ENCODE data around the gene SERGEF. TPM values are rescaled to one million over a fixed set of nuclear protein-coding genes. Genes with fewer than 3 reads are reported as not detected.
"Not testable (repeated sequence)": the region's sequence is repeated elsewhere in the genome, so short reads cannot be mapped to it uniquely, and the experiment has no call there.

The SERGEF gene
- total RNA-seq, 2 donors from 2014 or later: 29.9 to 39.4 TPM

- Histone ChIP-seq H3K36me3 (no peaks in the 10 kb centered on the region), H3K27ac (no peak overlapping the region), H3K4me3 (no peak overlapping the region), H3K27me3 (replicated peaks; ENCODE audit: insufficient read depth) (no peaks in the 10 kb centered on the region), H3K4me1 (replicated peaks) (no peaks in the 10 kb centered on the region), H3K9me3 (no peaks in the 10 kb centered on the region)
- 83% methylated on average over 3 of the region's 3 CpGs for WGBS
- intact Hi-C loops (cut with DNase I): no loop called here
- TF ChIP-seq POLR2A (IDR thresholded peaks at IDR 0.05): no peak
- no peak for DNase-seq (ENCODE audit: low spot score)
These were observed 129.8 kb downstream of the SERGEF start for GRCh38 chr11:17883057-17883456.

GRCh38 chr11:17878743-17879142 is 134.1 kb downstream of the SERGEF start:
- Histone ChIP-seq H3K27ac (no peak overlapping the region), H3K4me1 (replicated peaks) (no peaks in the 10 kb centered on the region), H3K4me3 (no peak overlapping the region), H3K9me3 (no peaks in the 10 kb centered on the region), H3K36me3 (no peaks in the 10 kb centered on the region), H3K27me3 (replicated peaks; ENCODE audit: insufficient read depth) (no peaks in the 10 kb centered on the region)
- intact Hi-C loops (cut with DNase I): no loop called here
- 93% methylated on average over 2 of the region's 2 CpGs for WGBS
- TF ChIP-seq CTCF (IDR thresholded peaks at IDR 0.05): no peak
- TF ChIP-seq POLR2AphosphoS5 (IDR thresholded peaks at IDR 0.05): no peak
- no peak for TF ChIP-seq POLR2A (IDR thresholded peaks at IDR 0.05)
- DNase-seq (ENCODE audit: low spot score): no peak

- Histone ChIP-seq H3K9me3 (no peaks in the 10 kb centered on the region), H3K36me3 (no peaks in the 10 kb centered on the region), H3K27me3 (replicated peaks; ENCODE audit: insufficient read depth) (no peaks in the 10 kb centered on the region), H3K4me1 (replicated peaks) (no peaks in the 10 kb centered on the region), H3K4me3 (no peak overlapping the region), H3K27ac (no peak overlapping the region)
- WGBS: 97% methylated on average over 3 of the region's 3 CpGs
- intact Hi-C loops (cut with DNase I): no loop called here
- TF ChIP-seq CTCF (IDR thresholded peaks at IDR 0.05) (no peak), POLR2A (IDR thresholded peaks at IDR 0.05) (no peak), POLR2AphosphoS5 (IDR thresholded peaks at IDR 0.05) (no peak)
- DNase-seq (ENCODE audit: low spot score): no peak
These were observed 135.0 kb downstream of the SERGEF start for GRCh38 chr11:17877886-17878285.

- H3K4me1 ChIP-seq (replicated peaks): no peaks in the 10 kb centered on the region
- H3K27ac ChIP-seq: no peak overlapping the region
- 36% methylated on average over 3 of the region's 3 CpGs for WGBS
- H3K4me3 ChIP-seq: no peak overlapping the region
- intact Hi-C loops (cut with DNase I): no loop called here
- TF ChIP-seq POLR2A (IDR thresholded peaks at IDR 0.05): no peak
- H3K27me3 ChIP-seq (replicated peaks; ENCODE audit: insufficient read depth): no peaks in the 10 kb centered on the region
- no peak for DNase-seq (ENCODE audit: low spot score)
- no peaks in the 10 kb centered on the region for H3K36me3 ChIP-seq
- H3K9me3 ChIP-seq: no peaks in the 10 kb centered on the region
These were observed 136.0 kb downstream of the SERGEF start for GRCh38 chr11:17876827-17877226.

- DNase-seq (ENCODE audit: low spot score): no peak
- TF ChIP-seq CTCF (IDR thresholded peaks at IDR 0.05) (no peak), POLR2AphosphoS5 (IDR thresholded peaks at IDR 0.05) (no peak), POLR2A (IDR thresholded peaks at IDR 0.05) (no peak)
- Histone ChIP-seq H3K9me3 (no peaks in the 10 kb centered on the region), H3K27me3 (replicated peaks; ENCODE audit: insufficient read depth) (no peaks in the 10 kb centered on the region), H3K4me1 (replicated peaks) (no peaks in the 10 kb centered on the region), H3K27ac (no peak overlapping the region), H3K36me3 (no peaks in the 10 kb centered on the region), H3K4me3 (no peak overlapping the region)
- intact Hi-C loops (cut with DNase I): no loop called here
These were observed 137.0 kb downstream of the SERGEF start for GRCh38 chr11:17875891-17876290.

GRCh38 chr11:17873586-17873985 is 139.3 kb downstream of the SERGEF start:
- Histone ChIP-seq H3K27me3 (replicated peaks; ENCODE audit: insufficient read depth) (no peaks in the 10 kb centered on the region), H3K4me3 (no peak overlapping the region), H3K9me3 (no peaks in the 10 kb centered on the region), H3K36me3 (no peaks in the 10 kb centered on the region), H3K4me1 (replicated peaks) (no peaks in the 10 kb centered on the region), H3K27ac (no peak overlapping the region)
- intact Hi-C loops (cut with DNase I): no loop called here
- no peak for TF ChIP-seq CTCF (IDR thresholded peaks at IDR 0.05)
- no peak for TF ChIP-seq POLR2AphosphoS5 (IDR thresholded peaks at IDR 0.05)
- no peak for TF ChIP-seq POLR2A (IDR thresholded peaks at IDR 0.05)
- DNase-seq (ENCODE audit: low spot score): no peak
- WGBS: 33% methylated on average over 2 of the region's 2 CpGs

GRCh38 chr11:17868398-17868797 is 144.4 kb downstream of the SERGEF start:
- H3K27me3 ChIP-seq (replicated peaks; ENCODE audit: insufficient read depth); H3K4me3 ChIP-seq; H3K36me3 ChIP-seq; H3K9me3 ChIP-seq; DNase-seq (ENCODE audit: low spot score); H3K4me1 ChIP-seq (replicated peaks); intact Hi-C loops (cut with DNase I); H3K27ac ChIP-seq: not testable (repeated sequence)
- WGBS: 95% methylated on average over 3 of the region's 3 CpGs

Data from prostate gland (tissue), 2 donors.